ENCODE measurements around the gene ROR1.

The ROR1 gene

DNA sequence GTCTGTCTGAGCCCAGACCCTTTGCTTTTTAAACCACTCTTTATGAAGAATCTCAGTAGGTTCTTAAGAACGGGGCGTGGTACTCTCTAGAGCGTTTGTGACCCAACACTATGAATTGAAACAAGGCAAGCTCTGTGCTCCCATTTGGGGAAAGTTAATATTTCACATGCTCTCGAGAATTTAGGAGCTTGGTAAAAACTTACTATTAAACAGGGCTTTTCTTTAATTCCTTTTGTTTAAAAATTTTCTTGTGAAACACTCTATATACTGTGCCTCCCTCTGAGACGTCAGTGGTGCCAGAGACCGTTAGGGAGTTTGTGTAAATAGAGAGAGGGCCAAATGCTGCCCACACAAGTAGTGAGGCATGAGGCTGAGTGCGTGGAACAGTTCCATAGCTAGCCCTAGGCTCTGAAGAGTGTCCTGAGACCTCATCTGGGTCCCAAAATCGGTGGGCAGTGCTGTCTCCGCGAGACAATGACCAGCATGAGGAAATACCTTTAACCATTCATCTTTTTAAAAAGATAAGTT lies 144.7 kb downstream of the ROR1 start:
- TF ChIP-seq, protein P1, sequence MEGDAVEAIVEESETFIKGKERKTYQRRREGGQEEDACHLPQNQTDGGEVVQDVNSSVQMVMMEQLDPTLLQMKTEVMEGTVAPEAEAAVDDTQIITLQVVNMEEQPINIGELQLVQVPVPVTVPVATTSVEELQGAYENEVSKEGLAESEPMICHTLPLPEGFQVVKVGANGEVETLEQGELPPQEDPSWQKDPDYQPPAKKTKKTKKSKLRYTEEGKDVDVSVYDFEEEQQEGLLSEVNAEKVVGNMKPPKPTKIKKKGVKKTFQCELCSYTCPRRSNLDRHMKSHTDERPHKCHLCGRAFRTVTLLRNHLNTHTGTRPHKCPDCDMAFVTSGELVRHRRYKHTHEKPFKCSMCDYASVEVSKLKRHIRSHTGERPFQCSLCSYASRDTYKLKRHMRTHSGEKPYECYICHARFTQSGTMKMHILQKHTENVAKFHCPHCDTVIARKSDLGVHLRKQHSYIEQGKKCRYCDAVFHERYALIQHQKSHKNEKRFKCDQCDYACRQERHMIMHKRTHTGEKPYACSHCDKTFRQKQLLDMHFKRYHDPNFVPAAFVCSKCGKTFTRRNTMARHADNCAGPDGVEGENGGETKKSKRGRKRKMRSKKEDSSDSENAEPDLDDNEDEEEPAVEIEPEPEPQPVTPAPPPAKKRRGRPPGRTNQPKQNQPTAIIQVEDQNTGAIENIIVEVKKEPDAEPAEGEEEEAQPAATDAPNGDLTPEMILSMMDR (IDR thresholded peaks at IDR 0.05) = no peak

DNA sequence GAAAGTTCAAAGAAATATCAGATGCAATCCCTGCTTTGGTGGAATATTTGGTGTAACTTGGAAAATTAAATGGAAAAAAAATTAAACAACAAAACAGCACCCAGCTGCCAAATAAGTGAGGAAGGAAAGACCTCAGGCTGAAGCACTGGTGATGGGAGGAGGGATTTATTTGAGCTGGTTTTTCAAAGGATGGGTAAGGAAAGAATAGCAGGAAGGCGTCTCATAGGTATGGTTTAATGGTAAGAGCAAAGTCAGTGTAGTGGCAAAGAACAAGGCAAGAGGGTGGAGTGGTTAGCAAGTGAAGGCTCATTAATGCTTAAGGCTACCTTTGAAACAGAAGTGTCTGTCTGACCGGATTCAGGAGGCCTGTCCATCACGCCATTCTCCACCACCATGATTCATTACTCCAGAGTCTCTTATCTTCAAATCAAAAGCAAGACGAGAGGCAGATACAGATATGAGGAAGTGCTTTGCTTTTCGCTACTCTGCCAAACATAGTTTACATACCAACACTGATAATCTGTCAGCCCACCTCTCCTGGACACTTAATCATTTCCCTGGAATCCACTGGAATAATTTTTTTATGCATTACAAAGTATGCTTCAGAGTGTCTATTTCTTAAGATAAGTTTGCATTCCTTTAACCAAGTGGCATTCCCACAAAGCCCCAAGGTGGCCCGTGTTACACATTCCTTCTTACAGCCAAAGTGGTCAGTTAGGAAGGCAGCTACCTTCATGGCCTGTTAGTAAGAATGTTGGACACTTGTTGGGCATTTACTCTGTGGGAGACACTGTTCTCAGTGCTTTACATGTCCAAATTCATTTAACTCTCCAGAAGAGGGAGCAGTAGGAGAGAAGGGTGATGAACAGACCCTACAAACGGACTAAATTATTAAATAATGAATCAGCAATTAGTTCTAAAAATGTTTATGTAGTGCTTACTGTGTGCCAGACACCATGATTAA lies 146.6 kb downstream of the ROR1 start:
- TF ChIP-seq, protein P1 (IDR thresholded peaks at IDR 0.05) = peak; percentile 31; the same call in 1 of the 2 replicates

DNA sequence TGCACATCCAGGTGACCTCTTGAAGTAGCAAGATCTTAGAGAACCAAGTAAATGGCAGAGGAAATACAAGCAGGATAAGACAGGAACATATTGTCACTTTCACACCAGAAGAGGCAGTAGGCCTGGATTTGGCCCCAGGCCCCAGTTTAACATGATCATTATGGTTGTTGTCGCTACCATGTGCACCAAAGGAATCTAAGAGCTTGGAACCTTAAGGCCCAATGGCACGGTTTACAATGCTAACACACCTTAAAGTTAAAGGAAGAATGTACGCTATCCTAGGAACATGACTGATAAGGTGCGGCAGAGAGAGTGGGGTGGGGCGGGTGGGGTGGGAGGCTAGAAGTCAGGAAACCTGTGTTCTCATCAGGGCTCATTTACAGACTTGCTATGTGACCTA lies 147.5 kb downstream of the ROR1 start:
- TF ChIP-seq, protein P1 (IDR thresholded peaks at IDR 0.05) = no peak

DNA sequence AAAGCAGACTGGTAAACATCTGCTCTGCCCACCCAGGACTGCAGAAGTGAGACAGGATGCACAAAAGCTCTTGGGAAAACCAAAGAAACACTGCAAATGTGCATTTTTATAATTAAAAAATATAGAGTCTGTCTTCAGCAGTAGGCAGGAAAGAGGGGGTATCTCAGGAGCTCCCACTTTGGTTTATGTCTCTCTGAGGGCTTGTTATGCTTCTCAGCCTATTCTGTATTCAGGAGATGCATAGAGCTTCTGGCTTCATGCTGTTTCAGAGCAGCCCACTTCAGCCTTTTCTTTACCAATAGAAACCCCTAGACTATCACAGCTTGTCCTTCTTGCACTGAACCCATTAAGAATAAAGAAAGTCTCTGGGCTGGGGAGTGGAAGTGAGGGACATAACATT lies 148.0 kb downstream of the ROR1 start:
- TF ChIP-seq, protein P1 (IDR thresholded peaks at IDR 0.05) = no peak

DNA sequence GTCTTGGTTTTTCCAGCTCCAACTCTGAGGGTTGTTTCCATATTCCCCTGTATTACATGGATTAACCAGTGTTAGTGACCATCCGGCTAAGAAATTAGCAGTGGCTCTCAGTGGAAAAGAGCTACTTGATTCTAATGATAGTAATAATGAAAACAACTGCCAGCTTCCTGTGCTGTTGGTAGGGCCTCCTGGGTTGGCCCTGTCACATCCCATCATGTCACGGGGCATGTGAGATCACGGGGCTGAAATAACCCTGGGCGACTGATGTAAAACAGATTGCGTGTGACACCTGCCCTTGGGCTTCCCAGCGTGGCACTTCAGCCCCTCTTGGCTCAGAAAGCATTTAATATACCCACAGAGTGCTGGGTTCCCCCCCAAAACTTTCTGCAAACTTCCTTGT lies 149.0 kb downstream of the ROR1 start:
- TF ChIP-seq, protein P1 (IDR thresholded peaks at IDR 0.05) = no peak

DNA sequence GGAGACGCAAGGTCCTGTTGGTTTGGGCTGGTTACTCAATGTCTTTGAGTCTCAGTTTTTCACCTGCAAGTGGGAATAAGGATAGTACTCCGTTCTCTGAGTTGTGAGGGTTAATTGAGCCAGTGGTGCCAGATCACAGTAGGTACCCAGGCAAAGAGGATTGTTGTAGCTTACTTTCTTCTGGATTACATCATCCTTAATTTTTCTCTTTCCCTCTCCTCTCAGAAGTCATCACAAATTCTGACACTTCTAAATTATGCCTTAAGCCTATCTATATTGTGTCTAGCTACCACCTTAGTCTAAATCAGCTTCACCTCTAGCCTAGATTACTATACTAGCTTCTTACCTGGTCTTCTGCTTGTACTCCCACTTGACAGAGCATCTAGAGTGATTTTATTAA lies 149.5 kb downstream of the ROR1 start:
- TF ChIP-seq, protein P1 (IDR thresholded peaks at IDR 0.05) = no peak

DNA sequence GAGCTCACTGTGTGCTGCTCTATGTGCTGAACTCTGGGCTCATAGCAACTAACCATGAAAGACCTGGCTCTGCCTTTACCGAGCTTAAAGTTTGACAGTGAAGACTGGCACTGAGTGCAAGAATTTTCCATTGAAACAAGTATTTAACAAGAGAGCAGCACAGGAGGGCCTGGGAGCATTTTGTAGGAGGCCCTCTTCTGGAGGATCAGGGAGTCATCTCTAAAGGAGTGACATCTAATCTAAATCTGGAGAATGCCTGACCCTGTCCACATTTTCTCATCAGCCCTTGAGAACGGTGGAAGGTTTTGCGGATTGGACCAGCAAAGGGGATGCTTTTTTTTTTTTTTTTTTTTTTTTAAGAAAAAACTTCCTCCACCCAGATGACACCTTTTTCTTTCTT lies 150.8 kb downstream of the ROR1 start:
- TF ChIP-seq, protein P1 (IDR thresholded peaks at IDR 0.05) = no peak

Measured in LNCAP (cell line).